ENCODE measurements around the gene ADA. TPM values are rescaled to one million over a fixed set of nuclear protein-coding genes. Genes with fewer than 3 reads are reported as not detected.

ADA gene
- total RNA-seq, 1 donor from 2014 or later: 11.4 TPM

DNA sequence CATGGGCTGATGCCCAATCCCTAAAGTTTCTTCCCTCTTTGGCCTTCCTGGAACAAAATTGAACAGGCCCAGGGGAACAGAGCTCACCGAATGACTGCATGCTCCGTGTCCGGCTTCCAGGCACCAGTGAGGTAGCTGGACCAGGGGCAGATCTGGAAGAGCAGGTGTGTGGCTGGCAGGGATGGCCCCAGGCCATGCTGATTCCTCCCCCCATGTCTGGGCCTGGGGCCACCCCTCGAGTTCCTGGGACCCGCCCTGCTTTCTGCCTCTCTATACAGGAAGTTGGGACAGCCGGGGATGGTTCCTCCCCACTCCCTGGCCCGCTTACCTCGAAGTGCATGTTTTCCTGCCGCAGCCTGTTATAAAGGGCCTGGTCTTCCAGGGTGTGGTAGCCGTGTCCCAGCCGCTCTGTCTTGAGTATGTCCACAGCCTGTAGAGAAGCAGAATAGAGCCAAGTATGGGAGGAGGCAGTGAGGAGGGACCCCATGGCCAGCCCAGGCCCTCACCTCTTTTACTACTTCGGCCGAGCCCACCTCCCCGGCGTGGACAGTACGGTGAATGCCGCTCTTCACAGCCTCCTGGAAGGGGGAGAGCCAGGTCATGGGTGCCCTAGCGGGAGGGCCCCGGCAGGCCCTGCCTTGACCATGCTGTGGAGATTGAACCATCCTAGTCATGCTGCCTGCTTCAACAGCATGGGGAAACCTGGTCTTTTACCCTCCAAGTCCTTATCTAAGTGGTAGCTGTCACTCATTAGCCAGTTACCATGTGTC lies 28.8 kb downstream of the ADA start:
- TF ChIP-seq, protein P1, sequence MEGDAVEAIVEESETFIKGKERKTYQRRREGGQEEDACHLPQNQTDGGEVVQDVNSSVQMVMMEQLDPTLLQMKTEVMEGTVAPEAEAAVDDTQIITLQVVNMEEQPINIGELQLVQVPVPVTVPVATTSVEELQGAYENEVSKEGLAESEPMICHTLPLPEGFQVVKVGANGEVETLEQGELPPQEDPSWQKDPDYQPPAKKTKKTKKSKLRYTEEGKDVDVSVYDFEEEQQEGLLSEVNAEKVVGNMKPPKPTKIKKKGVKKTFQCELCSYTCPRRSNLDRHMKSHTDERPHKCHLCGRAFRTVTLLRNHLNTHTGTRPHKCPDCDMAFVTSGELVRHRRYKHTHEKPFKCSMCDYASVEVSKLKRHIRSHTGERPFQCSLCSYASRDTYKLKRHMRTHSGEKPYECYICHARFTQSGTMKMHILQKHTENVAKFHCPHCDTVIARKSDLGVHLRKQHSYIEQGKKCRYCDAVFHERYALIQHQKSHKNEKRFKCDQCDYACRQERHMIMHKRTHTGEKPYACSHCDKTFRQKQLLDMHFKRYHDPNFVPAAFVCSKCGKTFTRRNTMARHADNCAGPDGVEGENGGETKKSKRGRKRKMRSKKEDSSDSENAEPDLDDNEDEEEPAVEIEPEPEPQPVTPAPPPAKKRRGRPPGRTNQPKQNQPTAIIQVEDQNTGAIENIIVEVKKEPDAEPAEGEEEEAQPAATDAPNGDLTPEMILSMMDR (IDR thresholded peaks at IDR 0.05): no peak
- Mint-ChIP-seq H3K4me1 (ENCODE audit: low read depth) (no peaks in the 10 kb centered on the region), H3K36me3 (ENCODE audit: low read depth) (peaks cover 29% of the 10 kb centered on the region), H3K9me3 (ENCODE audit: low read depth) (peaks cover 8% of the 10 kb centered on the region), H3K27me3 (ENCODE audit: low read depth) (no peaks in the 10 kb centered on the region), H3K4me3 (ENCODE audit: unreplicated experiment) (no peak overlapping the region), H3K27ac (ENCODE audit: unreplicated experiment) (no peak overlapping the region)
- no peak for DNase-seq (ENCODE audit: low spot score)

DNA sequence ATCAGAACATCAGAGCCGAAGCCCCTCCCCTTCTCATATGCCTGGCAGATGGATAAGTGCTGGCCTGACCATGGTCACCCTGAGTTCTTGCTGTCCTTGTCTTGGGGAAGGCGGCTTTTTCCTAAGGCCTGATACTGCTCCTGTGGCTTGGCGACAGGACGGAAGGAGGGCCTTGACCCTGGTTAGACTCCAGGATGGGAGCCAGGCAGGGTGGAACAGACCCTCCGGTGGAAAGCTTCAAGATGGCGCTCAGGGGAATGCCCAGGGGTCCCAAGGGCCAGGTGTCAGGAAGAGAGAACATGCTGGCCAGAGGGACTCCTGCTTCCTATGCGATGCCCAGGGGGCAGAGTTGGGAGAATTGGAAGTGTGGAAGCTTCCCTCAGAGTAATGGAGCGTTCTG lies 29.6 kb downstream of the ADA start:
- Mint-ChIP-seq H3K9me3 (ENCODE audit: low read depth) (peaks cover 8% of the 10 kb centered on the region), H3K4me3 (ENCODE audit: unreplicated experiment) (no peak overlapping the region), H3K36me3 (ENCODE audit: low read depth) (peaks cover 29% of the 10 kb centered on the region), H3K4me1 (ENCODE audit: low read depth) (no peaks in the 10 kb centered on the region), H3K27me3 (ENCODE audit: low read depth) (no peaks in the 10 kb centered on the region), H3K27ac (ENCODE audit: unreplicated experiment) (no peak overlapping the region)
- DNase-seq (ENCODE audit: low spot score): no peak
- TF ChIP-seq, protein P1 (IDR thresholded peaks at IDR 0.05): no peak

DNA sequence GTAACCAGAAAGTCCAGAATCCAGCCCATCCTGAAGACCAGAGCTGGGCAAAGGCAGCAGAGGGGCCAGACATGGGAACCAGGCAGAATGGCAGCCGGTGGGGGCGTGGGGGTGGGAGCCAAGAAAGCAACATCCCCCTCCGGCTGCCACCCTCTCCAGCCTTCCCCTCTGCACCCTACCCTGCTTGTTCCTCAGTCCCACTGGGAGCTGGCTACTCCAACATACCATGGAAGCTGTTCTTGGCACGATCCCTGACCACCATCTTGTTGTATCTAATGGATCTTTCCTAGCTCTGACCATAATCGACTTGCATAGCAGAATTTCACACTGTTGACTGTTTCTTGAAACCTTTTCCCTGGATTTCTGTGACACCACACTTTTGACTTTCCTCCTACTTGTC lies 30.2 kb downstream of the ADA start:
- Mint-ChIP-seq H3K36me3 (ENCODE audit: low read depth) (peaks cover 27% of the 10 kb centered on the region), H3K4me1 (ENCODE audit: low read depth) (peaks cover 1% of the 10 kb centered on the region), H3K27ac (ENCODE audit: unreplicated experiment) (no peak overlapping the region), H3K4me3 (ENCODE audit: unreplicated experiment) (no peak overlapping the region), H3K9me3 (ENCODE audit: low read depth) (peaks cover 8% of the 10 kb centered on the region), H3K27me3 (ENCODE audit: low read depth) (no peaks in the 10 kb centered on the region)
- no peak for DNase-seq (ENCODE audit: low spot score)
- TF ChIP-seq, protein P1 (IDR thresholded peaks at IDR 0.05): no peak

DNA sequence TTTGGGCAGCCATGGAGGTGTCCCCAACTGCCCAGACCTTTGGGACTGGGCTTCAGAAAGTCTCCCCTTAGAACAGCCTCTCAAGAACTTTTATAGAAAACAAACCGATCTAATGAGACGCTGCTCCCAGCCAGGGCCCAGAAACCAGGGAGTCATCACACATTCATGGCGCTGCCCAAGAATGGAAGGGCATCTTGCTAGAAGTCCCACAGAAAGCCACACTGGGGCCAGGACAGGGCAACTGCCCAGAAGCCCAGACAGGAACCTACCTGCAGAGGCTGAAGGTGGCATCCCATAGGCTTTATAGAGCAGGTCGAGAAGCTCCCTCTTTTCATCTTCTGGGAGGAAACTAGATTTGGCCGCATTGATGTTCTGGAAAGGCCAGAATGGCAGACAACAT lies 31.5 kb downstream of the ADA start:
- DNase-seq (ENCODE audit: low spot score): no peak
- TF ChIP-seq, protein P1 (IDR thresholded peaks at IDR 0.05): no peak
- no peak overlapping the region for H3K27ac Mint-ChIP-seq (ENCODE audit: unreplicated experiment)
- H3K36me3 Mint-ChIP-seq (ENCODE audit: low read depth): peaks cover 29% of the 10 kb centered on the region
- H3K27me3 Mint-ChIP-seq (ENCODE audit: low read depth): no peaks in the 10 kb centered on the region
- no peak overlapping the region for H3K4me3 Mint-ChIP-seq (ENCODE audit: unreplicated experiment)
- H3K9me3 Mint-ChIP-seq (ENCODE audit: low read depth): peaks cover 8% of the 10 kb centered on the region
- peaks cover 14% of the 10 kb centered on the region for H3K4me1 Mint-ChIP-seq (ENCODE audit: low read depth)

DNA sequence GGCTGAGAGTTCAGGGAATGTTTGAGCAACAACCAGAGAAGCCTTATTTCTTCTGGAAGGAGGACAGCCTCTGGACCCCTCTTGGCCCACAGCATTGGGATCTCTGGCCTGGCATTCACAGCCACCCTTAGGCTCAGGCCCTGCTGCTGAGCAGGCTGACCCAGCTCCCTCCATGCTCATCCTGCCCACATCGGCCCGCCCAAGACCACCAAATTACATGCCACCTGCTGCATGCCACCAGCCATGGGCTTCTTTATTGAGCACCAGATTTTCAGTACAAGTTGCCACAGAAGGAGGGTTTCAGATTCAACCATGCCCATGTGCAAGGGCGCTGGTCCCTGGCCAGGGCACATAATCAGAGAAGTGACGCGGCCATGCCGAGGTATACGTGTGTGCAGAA lies 32.2 kb downstream of the ADA start:
- TF ChIP-seq, protein P1 (IDR thresholded peaks at IDR 0.05): no peak
- Mint-ChIP-seq H3K27me3 (ENCODE audit: low read depth) (no peaks in the 10 kb centered on the region), H3K4me3 (ENCODE audit: unreplicated experiment) (no peak overlapping the region), H3K9me3 (ENCODE audit: low read depth) (peaks cover 8% of the 10 kb centered on the region), H3K36me3 (ENCODE audit: low read depth) (peaks cover 31% of the 10 kb centered on the region), H3K4me1 (ENCODE audit: low read depth) (peaks cover 18% of the 10 kb centered on the region), H3K27ac (ENCODE audit: unreplicated experiment) (no peak overlapping the region)
- DNase-seq (ENCODE audit: low spot score): no peak

Data from chondrocyte (in vitro differentiated cells).